ENCODE measurements around the gene ARRB2. TPM values are rescaled to one million over a fixed set of nuclear protein-coding genes. Genes with fewer than 3 reads are reported as not detected.

The ARRB2 gene
- total and polyA plus RNA-seq, 2 of the 13 experiments (the other 11 are each of a cell fraction or from before 2014, with no cell fraction given): 21.5 to 49.2 TPM

DNA sequence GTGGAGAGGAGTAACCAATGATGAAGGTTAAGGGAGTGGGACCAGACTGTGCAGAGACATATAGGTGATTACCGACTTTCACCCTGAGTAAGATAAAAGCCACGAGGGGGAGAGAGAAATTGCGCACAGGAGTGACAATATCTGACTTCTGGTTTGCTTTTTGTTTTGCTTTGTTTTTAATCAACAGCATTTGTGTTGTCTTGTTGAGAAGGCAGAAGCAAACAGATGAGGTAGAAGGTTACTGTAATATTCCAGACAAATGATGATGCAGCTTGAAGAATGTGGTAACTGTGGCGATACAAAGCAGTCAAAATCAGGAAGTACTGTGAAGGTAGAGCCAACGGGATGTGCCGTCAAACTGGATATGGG lies 14.0 kb upstream of the ARRB2 start:
- no peak overlapping the region for H3K27ac ChIP-seq (ENCODE audit: extremely low read length, insufficient read depth, low read length)
- H2AFZ ChIP-seq (ENCODE audit: low read length): no peak overlapping the region
- no peak overlapping the region for H3K9ac ChIP-seq (ENCODE audit: insufficient read depth, low read depth, low read length)
- H3K4me1 ChIP-seq (ENCODE audit: insufficient read depth, low read length): peaks cover 25% of the 10 kb centered on the region
- peaks cover 76% of the 10 kb centered on the region for H3K79me2 ChIP-seq (ENCODE audit: insufficient read depth, low read length)
- no peak overlapping the region for H3K4me2 ChIP-seq (ENCODE audit: low read depth, low read length)
- POLR2A ChIA-PET: no interaction called here
- peaks cover 7% of the 10 kb centered on the region for H4K20me1 ChIP-seq (ENCODE audit: insufficient read depth, low read length)
- peaks cover 13 to 45% of the 10 kb centered on the region in 2 experiments for H3K36me3 ChIP-seq (replicated peaks in 1 of 2; ENCODE audit: control insufficient read depth in 1 of 2, insufficient read depth in 2 of 2, low read length in 2 of 2)
- WGBS (ENCODE audit: low lambda C conversion rate): 94% methylated on average over 6 of the region's 6 CpGs
- in situ Hi-C loops (cut with HindIII; ENCODE audit: extremely low pct_ligation_motif_present, low pct_unique_long_range_greater_than_20kb): no loop called here
- CTCF ChIA-PET (ENCODE audit: low intra/inter-chr PET ratio, low total read pairs): no interaction called here
- H3K27me3 ChIP-seq (ENCODE audit: control insufficient read depth in 1 of 2, insufficient read depth in 2 of 2, low read length in 2 of 2): no peaks in the 10 kb centered on the region
- no peak overlapping the region for H3K4me3 ChIP-seq (replicated peaks in 1 of 3; ENCODE audit: insufficient read depth in 1 of 3, low read depth in 2 of 3, low read length in 3 of 3)
- intact Hi-C loops (cut with micrococcal nuclease; ENCODE audit: unreplicated experiment): no loop called here
- ATAC-seq (no peak), FAIRE-seq (no peak), DNase-seq (ENCODE audit: low spot score) (no peak)
- no peaks in the 10 kb centered on the region for H3K9me3 ChIP-seq (ENCODE audit: low read length)
- no TSS peak for BruUV-seq (replicated peaks)
- TF ChIP-seq, protein P1, sequence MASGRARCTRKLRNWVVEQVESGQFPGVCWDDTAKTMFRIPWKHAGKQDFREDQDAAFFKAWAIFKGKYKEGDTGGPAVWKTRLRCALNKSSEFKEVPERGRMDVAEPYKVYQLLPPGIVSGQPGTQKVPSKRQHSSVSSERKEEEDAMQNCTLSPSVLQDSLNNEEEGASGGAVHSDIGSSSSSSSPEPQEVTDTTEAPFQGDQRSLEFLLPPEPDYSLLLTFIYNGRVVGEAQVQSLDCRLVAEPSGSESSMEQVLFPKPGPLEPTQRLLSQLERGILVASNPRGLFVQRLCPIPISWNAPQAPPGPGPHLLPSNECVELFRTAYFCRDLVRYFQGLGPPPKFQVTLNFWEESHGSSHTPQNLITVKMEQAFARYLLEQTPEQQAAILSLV (CRISPR knock-in tag; IDR thresholded peaks at IDR 0.05; ENCODE audit: borderline replicate concordance): no peak
- TF ChIP-seq AGO2 (optimal IDR thresholded peaks at IDR 0.05; ENCODE audit: low read depth, low read length) (no peak), GFI1 (CRISPR knock-in tag; IDR thresholded peaks at IDR 0.05; ENCODE audit: borderline replicate concordance) (no peak), HIVEP1 (CRISPR knock-in tag; IDR thresholded peaks at IDR 0.05) (no peak), RFX1 (IDR thresholded peaks at IDR 0.05) (no peak), PAX8 (CRISPR knock-in tag; IDR thresholded peaks at IDR 0.05; ENCODE audit: borderline replicate concordance) (no peak), ZFP62 (CRISPR knock-in tag; IDR thresholded peaks at IDR 0.05) (no peak), TRIM24 (CRISPR knock-in tag; IDR thresholded peaks at IDR 0.05) (no peak), ZNF496 (CRISPR knock-in tag; IDR thresholded peaks at IDR 0.05; ENCODE audit: insufficient replicate concordance) (no peak), HMG20B (CRISPR knock-in tag; conservative IDR thresholded peaks at IDR 0.05) (no peak)
- TF ChIP-seq, protein P2, sequence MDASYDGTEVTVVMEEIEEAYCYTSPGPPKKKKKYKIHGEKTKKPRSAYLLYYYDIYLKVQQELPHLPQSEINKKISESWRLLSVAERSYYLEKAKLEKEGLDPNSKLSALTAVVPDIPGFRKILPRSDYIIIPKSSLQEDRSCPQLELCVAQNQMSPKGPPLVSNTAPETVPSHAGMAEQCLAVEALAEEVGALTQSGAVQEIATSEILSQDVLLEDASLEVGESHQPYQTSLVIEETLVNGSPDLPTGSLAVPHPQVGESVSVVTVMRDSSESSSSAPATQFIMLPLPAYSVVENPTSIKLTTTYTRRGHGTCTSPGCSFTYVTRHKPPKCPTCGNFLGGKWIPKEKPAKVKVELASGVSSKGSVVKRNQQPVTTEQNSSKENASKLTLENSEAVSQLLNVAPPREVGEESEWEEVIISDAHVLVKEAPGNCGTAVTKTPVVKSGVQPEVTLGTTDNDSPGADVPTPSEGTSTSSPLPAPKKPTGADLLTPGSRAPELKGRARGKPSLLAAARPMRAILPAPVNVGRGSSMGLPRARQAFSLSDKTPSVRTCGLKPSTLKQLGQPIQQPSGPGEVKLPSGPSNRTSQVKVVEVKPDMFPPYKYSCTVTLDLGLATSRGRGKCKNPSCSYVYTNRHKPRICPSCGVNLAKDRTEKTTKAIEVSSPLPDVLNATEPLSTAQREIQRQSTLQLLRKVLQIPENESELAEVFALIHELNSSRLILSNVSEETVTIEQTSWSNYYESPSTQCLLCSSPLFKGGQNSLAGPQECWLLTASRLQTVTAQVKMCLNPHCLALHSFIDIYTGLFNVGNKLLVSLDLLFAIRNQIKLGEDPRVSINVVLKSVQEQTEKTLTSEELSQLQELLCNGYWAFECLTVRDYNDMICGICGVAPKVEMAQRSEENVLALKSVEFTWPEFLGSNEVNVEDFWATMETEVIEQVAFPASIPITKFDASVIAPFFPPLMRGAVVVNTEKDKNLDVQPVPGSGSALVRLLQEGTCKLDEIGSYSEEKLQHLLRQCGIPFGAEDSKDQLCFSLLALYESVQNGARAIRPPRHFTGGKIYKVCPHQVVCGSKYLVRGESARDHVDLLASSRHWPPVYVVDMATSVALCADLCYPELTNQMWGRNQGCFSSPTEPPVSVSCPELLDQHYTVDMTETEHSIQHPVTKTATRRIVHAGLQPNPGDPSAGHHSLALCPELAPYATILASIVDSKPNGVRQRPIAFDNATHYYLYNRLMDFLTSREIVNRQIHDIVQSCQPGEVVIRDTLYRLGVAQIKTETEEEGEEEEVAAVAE (CRISPR knock-in tag; IDR thresholded peaks at IDR 0.05; ENCODE audit: borderline replicate concordance): no peak
- TF ChIP-seq, protein P3, sequence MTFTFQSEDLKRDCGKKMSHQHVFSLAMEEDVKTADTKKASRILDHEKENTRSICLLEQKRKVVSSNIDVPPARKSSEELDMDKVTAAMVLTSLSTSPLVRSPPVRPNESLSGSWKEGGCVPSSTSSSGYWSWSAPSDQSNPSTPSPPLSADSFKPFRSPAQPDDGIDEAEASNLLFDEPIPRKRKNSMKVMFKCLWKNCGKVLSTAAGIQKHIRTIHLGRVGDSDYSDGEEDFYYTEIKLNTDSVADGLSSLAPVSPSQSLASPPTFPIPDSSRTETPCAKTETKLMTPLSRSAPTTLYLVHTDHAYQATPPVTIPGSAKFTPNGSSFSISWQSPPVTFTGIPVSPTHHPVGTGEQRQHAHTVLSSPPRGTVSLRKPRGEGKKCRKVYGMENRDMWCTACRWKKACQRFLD (CRISPR knock-in tag; IDR thresholded peaks at IDR 0.05; ENCODE audit: borderline replicate concordance): no peak

All from HepG2 (cell line).